Activated T-cell treated with anti-CD3 and anti-CD28 coated beads for 24 hours (primary cell): ENCODE data around the gene HTRA3.

ENCODE experiments used
- DNase-seq: peaks from one replicate; pipeline ENCODE4 v3.0.0-alpha.2; 2020; ENCODE audit warnings: low read depth

Gene HTRA3

DNA sequence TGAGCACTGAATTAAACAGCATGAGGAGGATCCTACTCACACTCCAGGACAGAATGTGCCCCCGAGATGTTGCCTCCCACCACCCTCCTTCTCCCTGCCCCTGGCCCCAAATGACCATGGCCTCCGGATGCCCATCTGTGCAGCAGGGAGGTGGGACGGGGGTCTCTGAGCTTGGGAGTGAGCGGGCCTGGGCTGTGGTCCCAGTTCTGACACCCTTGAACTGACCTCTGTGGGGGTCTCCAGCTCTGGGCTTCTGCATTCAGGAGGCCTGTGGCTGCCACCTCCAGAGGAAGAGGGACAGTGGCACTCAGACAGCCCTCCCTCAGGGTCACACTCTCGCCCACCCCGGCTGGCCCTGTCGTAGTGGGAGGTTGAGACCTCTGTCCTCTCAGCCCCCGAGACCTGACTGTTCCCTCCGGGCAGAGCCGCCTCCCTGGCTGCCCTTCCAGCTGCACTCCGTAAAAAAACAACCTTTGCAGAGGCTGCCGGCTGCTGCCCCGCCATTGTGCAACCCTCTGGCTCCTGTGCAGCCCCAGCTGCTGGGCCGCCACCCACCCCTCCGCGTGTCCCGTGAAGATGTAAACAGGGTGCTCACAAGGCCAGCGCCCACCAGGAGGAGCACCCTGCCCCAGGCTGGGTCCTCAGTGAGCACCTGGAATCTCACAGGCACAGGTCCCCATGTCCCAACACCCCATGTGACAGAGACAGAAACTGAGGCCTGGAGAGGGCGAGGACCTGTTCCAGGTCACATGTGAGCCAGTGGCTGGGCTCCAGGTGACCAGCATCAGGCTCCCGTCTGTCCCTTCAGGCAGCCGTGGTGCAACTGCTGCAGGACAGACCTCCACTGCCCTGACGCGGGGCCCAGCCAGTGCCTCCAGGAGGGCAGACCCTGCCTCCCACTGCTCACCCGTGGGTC lies 39.6 kb downstream of the HTRA3 start:
- no peak for DNase-seq

- DNase-seq, result no peak
These were observed 40.8 kb downstream of the HTRA3 start for GRCh38 chr4:8310306-8310705.

DNA sequence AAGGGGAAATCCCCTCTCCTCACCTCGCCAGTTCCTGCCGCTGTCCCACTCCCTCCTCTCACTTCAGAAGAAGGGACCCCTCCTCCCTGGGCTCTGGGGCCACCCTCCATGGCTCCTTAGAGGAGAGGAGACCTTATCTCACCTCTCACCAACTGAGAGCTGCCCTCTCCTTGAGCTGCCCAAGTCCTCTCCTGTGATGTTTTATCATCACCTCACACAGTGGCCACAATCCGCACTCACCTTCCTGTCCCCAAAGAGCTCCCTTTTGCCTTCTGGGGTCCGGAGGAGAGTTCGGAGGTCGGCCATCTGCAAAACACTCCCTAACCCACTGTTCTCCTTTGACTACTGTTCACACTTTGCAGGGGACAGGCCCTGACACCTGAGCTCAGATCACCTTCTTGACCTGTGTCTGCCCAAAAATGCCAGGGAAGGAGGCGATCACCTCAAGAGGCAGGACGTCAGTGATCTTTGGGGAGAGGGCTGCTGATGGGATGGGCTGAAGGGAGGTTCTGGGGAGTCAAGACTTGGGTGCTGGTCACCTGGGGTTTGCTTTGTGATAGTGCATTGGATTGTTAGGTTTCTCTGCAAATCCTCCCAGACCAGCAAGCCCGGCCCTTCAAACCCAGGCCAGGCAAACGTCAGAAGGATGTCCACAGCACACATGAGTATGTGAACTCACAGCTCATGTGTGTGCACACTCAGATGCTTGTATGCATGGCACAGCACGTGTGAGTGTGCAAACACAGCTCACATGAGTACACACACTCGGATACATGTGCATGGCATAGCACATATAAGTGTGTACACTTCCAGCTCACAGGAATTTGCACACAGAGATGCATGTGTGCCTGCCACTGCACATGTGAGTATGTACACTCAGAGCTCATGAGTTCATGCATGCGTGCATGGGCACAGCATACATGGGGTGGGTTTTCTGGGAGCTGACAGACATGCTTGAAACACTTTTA lies 41.8 kb downstream of the HTRA3 start:
- no peak for DNase-seq

DNA sequence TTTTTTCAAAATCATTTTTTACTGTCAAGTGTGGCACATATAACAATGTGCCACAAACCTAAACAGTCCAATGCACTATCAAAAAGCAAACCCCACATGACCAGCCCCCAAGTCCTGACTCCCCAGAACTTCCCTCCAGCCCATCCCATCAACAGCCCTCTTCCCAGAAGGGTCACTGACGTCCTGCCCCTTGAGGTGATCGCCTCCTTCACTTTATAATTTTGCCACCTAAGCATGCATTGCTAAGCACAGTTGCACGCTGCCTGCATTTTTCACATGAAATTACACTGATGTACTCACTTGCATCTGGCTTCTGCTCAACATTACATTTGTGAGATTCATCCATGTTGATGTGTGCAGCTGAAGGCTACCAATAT lies 42.5 kb downstream of the HTRA3 start:
- DNase-seq, result no peak

- DNase-seq, result no peak
These were observed 43.4 kb downstream of the HTRA3 start for GRCh38 chr4:8312976-8313375.

DNA sequence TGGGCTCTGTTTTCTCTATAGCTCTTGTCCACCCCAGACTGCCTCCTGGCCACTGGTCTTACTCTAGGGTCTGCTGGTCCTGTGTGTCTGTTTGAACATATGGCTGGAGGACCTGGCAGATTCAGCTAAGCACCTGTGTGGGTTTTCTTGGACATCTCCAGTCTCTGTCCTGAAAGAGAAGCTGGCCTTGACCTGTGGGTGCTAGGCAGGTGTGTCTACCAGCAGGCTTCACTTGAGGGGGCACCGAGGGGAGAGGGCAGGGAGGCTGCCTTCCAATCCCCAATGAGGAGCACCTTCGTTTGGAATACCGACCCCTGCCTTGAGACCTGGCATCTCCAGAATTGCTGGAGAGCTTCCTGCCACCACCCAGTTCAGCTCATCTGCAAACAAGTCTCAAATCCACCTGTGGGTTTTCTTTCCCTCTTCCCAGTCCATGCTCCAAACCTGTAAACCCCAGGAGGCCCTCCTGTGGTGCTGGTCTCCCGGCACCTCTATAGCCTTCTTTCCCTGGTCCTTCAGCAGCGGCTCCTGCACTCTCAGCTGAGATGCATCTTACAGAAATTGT lies 45.2 kb downstream of the HTRA3 start:
- no peak for DNase-seq

- no peak for DNase-seq
These were observed 46.1 kb downstream of the HTRA3 start for GRCh38 chr4:8315435-8316250.

DNA sequence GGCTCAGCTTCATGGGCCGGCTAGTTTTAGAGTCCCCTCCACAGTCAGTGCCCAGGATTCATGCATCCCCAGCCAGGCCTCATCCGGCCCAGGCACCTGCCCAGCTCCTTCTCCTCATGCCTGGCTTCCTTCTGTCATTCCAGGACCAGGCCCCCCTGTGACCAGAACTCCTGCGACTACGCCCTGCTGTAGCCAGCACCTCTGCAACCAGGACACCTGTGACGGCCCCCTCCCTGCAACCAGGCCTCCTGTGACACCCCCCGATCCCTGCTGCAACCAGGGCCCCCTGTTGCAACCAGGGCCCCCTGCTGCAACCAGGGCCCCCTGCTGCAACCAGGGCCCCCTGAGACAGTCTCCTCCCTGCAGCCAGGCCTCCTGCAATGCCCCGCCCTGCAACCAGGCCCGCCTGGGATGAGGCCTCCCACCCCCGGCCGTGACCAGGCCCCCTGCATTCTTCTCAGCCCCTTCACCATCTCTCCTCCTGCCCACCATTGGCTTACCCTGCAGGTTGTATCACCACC lies 46.8 kb downstream of the HTRA3 start:
- DNase-seq, result no peak

DNA sequence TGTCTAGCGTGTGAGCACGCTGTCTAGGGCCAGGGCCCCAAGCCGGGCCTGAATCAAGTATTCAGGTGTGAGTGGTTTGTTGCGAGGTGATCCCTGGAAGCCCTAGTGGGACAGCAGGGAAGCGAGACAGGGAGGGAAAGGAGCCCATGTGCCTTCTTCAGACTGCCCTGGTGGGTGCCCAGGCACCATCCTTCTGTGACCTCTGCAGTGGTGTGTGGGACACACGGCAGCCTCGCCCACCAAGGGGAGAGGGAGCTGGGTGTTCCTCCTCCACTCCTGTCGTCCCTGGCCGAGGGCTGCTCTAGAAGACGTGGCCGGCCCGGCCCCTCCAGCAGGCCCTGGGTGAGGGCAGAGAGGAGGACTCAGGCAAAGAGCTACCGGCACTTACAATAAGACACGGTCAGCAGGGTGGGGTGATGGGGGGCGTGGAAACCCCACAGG lies 47.4 kb downstream of the HTRA3 start:
- no peak for DNase-seq

- DNase-seq, result no peak
These were observed 47.9 kb downstream of the HTRA3 start for GRCh38 chr4:8317474-8317873.

DNA sequence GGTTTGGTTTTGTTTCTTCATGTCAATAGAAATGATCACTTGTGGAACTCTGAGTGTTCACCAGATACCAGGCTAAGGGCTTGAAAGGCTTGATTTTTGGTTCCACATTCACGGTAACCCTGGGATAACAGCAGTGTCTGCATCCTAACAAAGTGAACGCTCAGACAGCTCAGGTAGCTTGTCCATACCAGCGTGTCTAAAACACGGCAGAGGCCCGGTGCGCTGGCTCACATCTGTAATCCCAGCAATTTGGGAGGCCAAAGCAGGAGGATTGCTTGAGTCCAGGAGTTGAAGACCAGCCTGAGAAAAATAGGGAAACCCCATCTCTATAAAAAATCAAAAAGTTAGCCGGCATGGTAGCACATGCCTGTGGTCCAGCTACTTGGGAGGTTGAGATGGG lies 49.0 kb downstream of the HTRA3 start:
- DNase-seq, result no peak

DNA sequence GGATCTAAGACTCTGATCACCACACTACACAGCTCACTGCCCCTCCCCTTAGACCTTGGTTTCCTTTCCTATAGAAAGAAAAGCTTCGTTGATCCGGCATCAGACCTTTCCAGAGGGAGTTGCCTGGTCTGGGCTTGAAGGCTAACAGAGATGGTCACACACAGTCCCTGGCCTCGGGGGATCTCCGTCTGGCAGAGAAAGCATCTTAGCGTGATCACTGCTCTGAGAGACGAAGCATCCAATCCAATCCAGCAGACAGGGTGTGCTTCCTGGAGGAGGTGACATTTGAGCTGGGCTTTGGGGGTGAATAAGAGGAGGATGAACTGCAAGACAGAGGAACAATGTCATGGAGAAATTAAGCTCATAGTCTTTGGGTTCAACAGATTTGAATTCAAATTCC lies 49.5 kb downstream of the HTRA3 start:
- DNase-seq, result no peak

- no peak for DNase-seq
These were observed 50.3 kb downstream of the HTRA3 start for GRCh38 chr4:8319731-8320385.

DNA sequence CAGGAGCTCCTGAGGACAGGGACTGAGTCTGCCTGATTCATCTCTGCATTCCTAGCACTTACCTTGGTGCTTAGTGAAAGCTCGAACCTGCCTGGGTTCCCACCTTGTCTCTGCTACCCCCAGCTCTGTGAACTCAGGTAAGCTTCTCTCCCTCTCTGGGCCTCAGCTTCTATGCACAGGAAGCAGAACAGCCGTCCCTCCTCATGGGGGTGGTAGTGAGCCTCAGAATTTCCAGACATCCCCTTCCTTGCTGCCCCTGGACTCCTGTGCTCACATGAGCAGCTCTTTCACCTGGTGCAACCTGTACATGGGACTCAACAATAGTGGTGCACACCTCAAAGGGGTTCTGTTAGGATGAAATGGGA lies 50.8 kb downstream of the HTRA3 start:
- no peak for DNase-seq

GRCh38 chr4:8321220-8321619 lies 51.7 kb downstream of the HTRA3 start:
- DNase-seq, result no peak

DNA sequence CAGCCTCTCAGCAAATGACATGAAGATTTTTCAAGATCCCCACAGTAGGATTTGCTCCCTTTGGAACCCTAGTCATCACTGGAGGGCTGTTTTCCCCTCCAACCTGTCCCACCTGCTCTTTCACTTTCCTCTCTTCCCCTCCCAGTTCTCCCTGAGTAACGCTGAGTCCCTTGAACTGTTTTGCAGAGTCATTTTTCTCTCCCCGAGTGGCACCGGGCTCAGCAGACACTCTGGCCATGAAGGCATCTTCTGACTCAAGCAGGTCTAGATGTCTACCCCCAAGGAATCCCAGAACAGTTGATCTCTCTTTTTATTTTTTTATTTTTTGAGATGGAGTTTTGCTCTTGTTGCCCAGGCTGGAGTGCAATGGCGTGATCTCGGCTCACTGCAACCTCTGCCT lies 52.2 kb downstream of the HTRA3 start:
- DNase-seq, result no peak

GRCh38 chr4:8322794-8323704 lies 53.5 kb downstream of the HTRA3 start:
- DNase-seq, result no peak

GRCh38 chr4:8323947-8324555 lies 54.5 kb downstream of the HTRA3 start:
- no peak for DNase-seq

GRCh38 chr4:8324640-8325239 lies 55.2 kb downstream of the HTRA3 start:
- DNase-seq, result no peak
